Measurements from ENCODE around the gene ABCA4.

ABCA4 gene

GRCh38 chr1:93969371-93969770 lies 151.6 kb downstream of the ABCA4 start:
- TF ChIP-seq CTCF (IDR thresholded peaks at IDR 0.05; ENCODE audit: low read length), result no peak
- no peak for TF ChIP-seq EZH2 (optimal IDR thresholded peaks at IDR 0.05; ENCODE audit: low read depth, low read length)
- no peak for TF ChIP-seq EZH2phosphoT487 (IDR thresholded peaks at IDR 0.05; ENCODE audit: low read length)
- Histone ChIP-seq H2AFZ (ENCODE audit: low read length) (no peak overlapping the region), H3K9me3 (replicated peaks; ENCODE audit: insufficient read depth, low read length) (no peaks in the 10 kb centered on the region), H3K4me3 (ENCODE audit: low read length) (no peak overlapping the region), H3K9ac (ENCODE audit: low read length) (no peak overlapping the region), H3K27ac (ENCODE audit: low read length) (no peak overlapping the region), H4K20me1 (ENCODE audit: insufficient read depth, low read length) (no peaks in the 10 kb centered on the region), H3K4me2 (ENCODE audit: low read depth, low read length) (no peak overlapping the region), H3K4me1 (ENCODE audit: low read length) (no peaks in the 10 kb centered on the region), H3K9me2 (replicated peaks; ENCODE audit: insufficient read depth, low read length) (no peaks in the 10 kb centered on the region), H3K79me2 (ENCODE audit: low read length) (no peaks in the 10 kb centered on the region), H3K27me3 (replicated peaks; ENCODE audit: insufficient read depth, low read length) (no peaks in the 10 kb centered on the region), H3K36me3 (replicated peaks; ENCODE audit: insufficient read depth, low read length) (no peaks in the 10 kb centered on the region), H3F3A (ENCODE audit: insufficient read depth, low read length) (no peaks in the 10 kb centered on the region)
- DNase-seq, result no peak

GRCh38 chr1:93967306-93967705 lies 153.6 kb downstream of the ABCA4 start:
- TF ChIP-seq EZH2phosphoT487 (IDR thresholded peaks at IDR 0.05; ENCODE audit: low read length) (no peak), EZH2 (optimal IDR thresholded peaks at IDR 0.05; ENCODE audit: low read depth, low read length) (no peak), CTCF (IDR thresholded peaks at IDR 0.05; ENCODE audit: low read length) (no peak)
- Histone ChIP-seq H3K9me3 (replicated peaks; ENCODE audit: insufficient read depth, low read length) (no peaks in the 10 kb centered on the region), H3K9ac (ENCODE audit: low read length) (no peak overlapping the region), H3K4me3 (ENCODE audit: low read length) (no peak overlapping the region), H3K79me2 (ENCODE audit: low read length) (no peaks in the 10 kb centered on the region), H4K20me1 (ENCODE audit: insufficient read depth, low read length) (no peaks in the 10 kb centered on the region), H3F3A (ENCODE audit: insufficient read depth, low read length) (no peaks in the 10 kb centered on the region), H3K9me2 (replicated peaks; ENCODE audit: insufficient read depth, low read length) (no peaks in the 10 kb centered on the region), H3K36me3 (replicated peaks; ENCODE audit: insufficient read depth, low read length) (no peaks in the 10 kb centered on the region), H3K4me2 (ENCODE audit: low read depth, low read length) (no peak overlapping the region), H3K27ac (ENCODE audit: low read length) (no peak overlapping the region), H3K4me1 (ENCODE audit: low read length) (no peaks in the 10 kb centered on the region), H2AFZ (ENCODE audit: low read length) (no peak overlapping the region), H3K27me3 (replicated peaks; ENCODE audit: insufficient read depth, low read length) (no peaks in the 10 kb centered on the region)
- DNase-seq, result no peak

GRCh38 chr1:93965888-93966287 lies 155.1 kb downstream of the ABCA4 start:
- no peaks in the 10 kb centered on the region for H3K79me2 ChIP-seq (ENCODE audit: low read length)

More at GRCh38 chr1:93965888-93966287, 155.1 kb downstream of the ABCA4 start:
- Histone ChIP-seq H3K4me1 (ENCODE audit: low read length) (no peaks in the 10 kb centered on the region), H3K4me2 (ENCODE audit: low read depth, low read length) (no peak overlapping the region), H3K36me3 (replicated peaks; ENCODE audit: insufficient read depth, low read length) (no peaks in the 10 kb centered on the region), H3F3A (ENCODE audit: insufficient read depth, low read length) (no peaks in the 10 kb centered on the region), H3K27ac (ENCODE audit: low read length) (no peak overlapping the region), H3K27me3 (replicated peaks; ENCODE audit: insufficient read depth, low read length) (no peaks in the 10 kb centered on the region), H3K9me2 (replicated peaks; ENCODE audit: insufficient read depth, low read length) (no peaks in the 10 kb centered on the region), H3K9me3 (replicated peaks; ENCODE audit: insufficient read depth, low read length) (no peaks in the 10 kb centered on the region), H3K4me3 (ENCODE audit: low read length) (no peak overlapping the region), H2AFZ (ENCODE audit: low read length) (no peak overlapping the region), H4K20me1 (ENCODE audit: insufficient read depth, low read length) (no peaks in the 10 kb centered on the region), H3K9ac (ENCODE audit: low read length) (no peak overlapping the region)
- no peak for DNase-seq
- TF ChIP-seq EZH2 (optimal IDR thresholded peaks at IDR 0.05; ENCODE audit: low read depth, low read length) (no peak), CTCF (IDR thresholded peaks at IDR 0.05; ENCODE audit: low read length) (no peak), EZH2phosphoT487 (IDR thresholded peaks at IDR 0.05; ENCODE audit: low read length) (no peak)
